Measurements from ENCODE around the gene GALNT12. TPM values are rescaled to one million over a fixed set of nuclear protein-coding genes. Genes with fewer than 3 reads are reported as not detected.
A peak's percentile ranks its signal among the peaks of the same experiment; 100 is the strongest.

Gene GALNT12
- total RNA-seq, 1 experiment from 2014 or later = 31.2 TPM

DNA sequence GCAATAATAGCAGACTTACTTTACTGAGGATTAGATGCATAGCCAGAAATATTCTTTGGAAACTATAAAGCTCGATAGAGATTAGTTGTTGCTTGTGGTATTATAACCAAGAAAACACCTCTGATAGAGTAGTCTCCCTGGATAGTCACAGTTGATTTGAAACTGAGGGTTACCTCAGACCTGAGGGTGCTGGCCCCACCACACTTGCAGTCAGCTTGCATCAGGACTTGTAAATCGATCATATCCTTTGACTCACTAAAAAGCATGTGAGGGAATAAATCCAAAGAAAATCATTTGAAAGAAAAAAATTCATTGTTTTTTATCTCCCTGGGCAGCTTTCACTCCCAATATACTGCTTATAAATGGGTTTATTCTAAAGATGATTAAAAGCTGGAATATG is 39.4 kb downstream of the GALNT12 start:
- CTCF ChIA-PET = interaction anchor here (2.2 to 4.5 kb wide), 3 partner anchors 40 to 292 kb away, joined by 6 to 55 read pairs (median 14); partner anchors contain the start of gene GALNT12
- ATAC-seq = no peak
- peaks cover 6 to 25% of the 10 kb centered on the region in 2 experiments; a peak in 3 of 4 replicates for H3K4me1 ChIP-seq (ENCODE audit: control insufficient read depth in 1 of 2, insufficient read depth in 2 of 2, low read length in 2 of 2)
- H3K9me2 ChIP-seq (ENCODE audit: insufficient read depth) = no peaks in the 10 kb centered on the region
- POLR2A ChIA-PET = no interaction called here
- no peaks in the 10 kb centered on the region for H4K20me1 ChIP-seq (ENCODE audit: insufficient read depth)
- H3K4me3 ChIP-seq (replicated peaks in 1 of 2; ENCODE audit: low read depth in 1 of 2, low read length in 2 of 2) = no peak overlapping the region
- no peak for TF ChIP-seq SIN3A (IDR thresholded peaks at IDR 0.05; ENCODE audit: low read depth)
- TF ChIP-seq, protein P1, sequence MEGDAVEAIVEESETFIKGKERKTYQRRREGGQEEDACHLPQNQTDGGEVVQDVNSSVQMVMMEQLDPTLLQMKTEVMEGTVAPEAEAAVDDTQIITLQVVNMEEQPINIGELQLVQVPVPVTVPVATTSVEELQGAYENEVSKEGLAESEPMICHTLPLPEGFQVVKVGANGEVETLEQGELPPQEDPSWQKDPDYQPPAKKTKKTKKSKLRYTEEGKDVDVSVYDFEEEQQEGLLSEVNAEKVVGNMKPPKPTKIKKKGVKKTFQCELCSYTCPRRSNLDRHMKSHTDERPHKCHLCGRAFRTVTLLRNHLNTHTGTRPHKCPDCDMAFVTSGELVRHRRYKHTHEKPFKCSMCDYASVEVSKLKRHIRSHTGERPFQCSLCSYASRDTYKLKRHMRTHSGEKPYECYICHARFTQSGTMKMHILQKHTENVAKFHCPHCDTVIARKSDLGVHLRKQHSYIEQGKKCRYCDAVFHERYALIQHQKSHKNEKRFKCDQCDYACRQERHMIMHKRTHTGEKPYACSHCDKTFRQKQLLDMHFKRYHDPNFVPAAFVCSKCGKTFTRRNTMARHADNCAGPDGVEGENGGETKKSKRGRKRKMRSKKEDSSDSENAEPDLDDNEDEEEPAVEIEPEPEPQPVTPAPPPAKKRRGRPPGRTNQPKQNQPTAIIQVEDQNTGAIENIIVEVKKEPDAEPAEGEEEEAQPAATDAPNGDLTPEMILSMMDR (IDR thresholded peaks at IDR 0.05 in 2 of 3, conservative IDR thresholded peaks at IDR 0.05 in 1 of 3; ENCODE audit: borderline replicate concordance in 1 of 3, insufficient read depth in 1 of 3, low read depth in 2 of 3, low read length in 2 of 3) = no peak
- no peak for TF ChIP-seq POLR2A (IDR thresholded peaks at IDR 0.05; ENCODE audit: borderline replicate concordance, extremely low read depth, insufficient read depth, insufficient read length)
- TF ChIP-seq SP1 (IDR thresholded peaks at IDR 0.05; ENCODE audit: low read depth) = 0 out of 2 replicates have a peak, but pooled peaks have one; percentile 22
- TF ChIP-seq, protein P2, sequence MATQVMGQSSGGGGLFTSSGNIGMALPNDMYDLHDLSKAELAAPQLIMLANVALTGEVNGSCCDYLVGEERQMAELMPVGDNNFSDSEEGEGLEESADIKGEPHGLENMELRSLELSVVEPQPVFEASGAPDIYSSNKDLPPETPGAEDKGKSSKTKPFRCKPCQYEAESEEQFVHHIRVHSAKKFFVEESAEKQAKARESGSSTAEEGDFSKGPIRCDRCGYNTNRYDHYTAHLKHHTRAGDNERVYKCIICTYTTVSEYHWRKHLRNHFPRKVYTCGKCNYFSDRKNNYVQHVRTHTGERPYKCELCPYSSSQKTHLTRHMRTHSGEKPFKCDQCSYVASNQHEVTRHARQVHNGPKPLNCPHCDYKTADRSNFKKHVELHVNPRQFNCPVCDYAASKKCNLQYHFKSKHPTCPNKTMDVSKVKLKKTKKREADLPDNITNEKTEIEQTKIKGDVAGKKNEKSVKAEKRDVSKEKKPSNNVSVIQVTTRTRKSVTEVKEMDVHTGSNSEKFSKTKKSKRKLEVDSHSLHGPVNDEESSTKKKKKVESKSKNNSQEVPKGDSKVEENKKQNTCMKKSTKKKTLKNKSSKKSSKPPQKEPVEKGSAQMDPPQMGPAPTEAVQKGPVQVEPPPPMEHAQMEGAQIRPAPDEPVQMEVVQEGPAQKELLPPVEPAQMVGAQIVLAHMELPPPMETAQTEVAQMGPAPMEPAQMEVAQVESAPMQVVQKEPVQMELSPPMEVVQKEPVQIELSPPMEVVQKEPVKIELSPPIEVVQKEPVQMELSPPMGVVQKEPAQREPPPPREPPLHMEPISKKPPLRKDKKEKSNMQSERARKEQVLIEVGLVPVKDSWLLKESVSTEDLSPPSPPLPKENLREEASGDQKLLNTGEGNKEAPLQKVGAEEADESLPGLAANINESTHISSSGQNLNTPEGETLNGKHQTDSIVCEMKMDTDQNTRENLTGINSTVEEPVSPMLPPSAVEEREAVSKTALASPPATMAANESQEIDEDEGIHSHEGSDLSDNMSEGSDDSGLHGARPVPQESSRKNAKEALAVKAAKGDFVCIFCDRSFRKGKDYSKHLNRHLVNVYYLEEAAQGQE (IDR thresholded peaks at IDR 0.05; ENCODE audit: low read depth) = no peak
- peak; percentile 43; the same call in 1 of the 2 replicates for TF ChIP-seq CEBPB (IDR thresholded peaks at IDR 0.05; ENCODE audit: low read depth)
- no peak for TF ChIP-seq ZNF274 (IDR thresholded peaks at IDR 0.05; ENCODE audit: low read depth, low read length)
- no peak for TF ChIP-seq YY1 (IDR thresholded peaks at IDR 0.05; ENCODE audit: extremely low read depth, insufficient replicate concordance, low read depth, low read length)
- peaks cover 2 to 9% of the 10 kb centered on the region in 2 experiments; a peak in 2 of 4 replicates for H3K36me3 ChIP-seq (ENCODE audit: control insufficient read depth in 1 of 2, insufficient read depth in 2 of 2, low read length in 2 of 2)
- H3K9me3 ChIP-seq (ENCODE audit: control insufficient read depth in 1 of 2, insufficient read depth in 1 of 2, low read depth in 1 of 2, low read length in 2 of 2) = no peaks in the 10 kb centered on the region
- no peak overlapping the region for H2AFZ ChIP-seq (ENCODE audit: low read depth, low read length, poor library complexity, severe bottlenecking)
- H3K9ac ChIP-seq (ENCODE audit: low read length) = no peak overlapping the region
- H3K4me2 ChIP-seq (ENCODE audit: low read length) = no peak overlapping the region
- no peaks in the 10 kb centered on the region for H3K27me3 ChIP-seq (ENCODE audit: insufficient read depth, low read length)
- no peak for DNase-seq (ENCODE audit: low read depth, low spot score)
- intact Hi-C loops (cut with micrococcal nuclease) = no loop called here
- no TSS peak for BruUV-seq (replicated peaks)
- no peak overlapping the region for H3K27ac ChIP-seq (ENCODE audit: low read depth, low read length)
- RAD21 ChIA-PET (ENCODE audit: low non-redundant PET in 1 of 2, low total read pairs in 2 of 2, uncharacterized antibody in 2 of 2, unreplicated experiment in 2 of 2) = no interaction called here
- no peaks in the 10 kb centered on the region for H3K79me2 ChIP-seq (ENCODE audit: insufficient read depth, low read length)
